ENCODE results near the gene ARSJ.

ARSJ gene

GRCh38 chr4:113982181-113982580, 2.7 kb upstream of the ARSJ start:
- no peak for DNase-seq

- DNase-seq: no peak
Observed at GRCh38 chr4:113981591-113981990, 2.1 kb upstream of the ARSJ start.

- no peak for DNase-seq
Observed at GRCh38 chr4:113979905-113980615, 613 bp upstream of the ARSJ start.

DNA sequence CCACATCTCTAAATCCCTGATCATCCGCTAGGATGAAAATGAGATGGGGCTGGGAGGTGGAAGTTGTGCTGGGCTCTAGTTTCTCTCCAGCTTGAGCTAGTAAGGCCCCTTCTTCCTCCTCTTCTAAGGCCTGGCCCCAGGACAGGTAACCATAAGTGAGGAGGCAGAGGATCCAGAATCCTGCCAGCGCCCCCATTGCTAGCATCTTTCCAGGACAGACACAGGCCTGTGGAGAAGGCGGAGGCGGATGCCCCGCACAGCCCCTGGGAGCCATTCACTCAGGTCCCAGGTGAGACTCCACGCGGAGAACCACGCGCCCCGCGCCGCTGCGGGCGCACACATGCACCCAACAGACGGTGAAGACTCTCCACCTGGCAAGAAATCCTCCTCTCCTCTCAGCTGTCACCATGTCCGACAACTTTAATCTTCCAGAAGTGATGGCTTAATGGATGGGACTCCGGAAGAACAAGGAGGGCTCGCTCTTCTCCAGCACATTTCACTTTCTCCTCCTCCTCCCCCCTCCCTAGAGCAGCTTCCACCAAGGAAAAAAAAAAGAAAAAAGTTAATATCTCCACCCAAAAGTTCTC, 793 bp downstream of the ARSJ start:
- no peak for DNase-seq

DNA sequence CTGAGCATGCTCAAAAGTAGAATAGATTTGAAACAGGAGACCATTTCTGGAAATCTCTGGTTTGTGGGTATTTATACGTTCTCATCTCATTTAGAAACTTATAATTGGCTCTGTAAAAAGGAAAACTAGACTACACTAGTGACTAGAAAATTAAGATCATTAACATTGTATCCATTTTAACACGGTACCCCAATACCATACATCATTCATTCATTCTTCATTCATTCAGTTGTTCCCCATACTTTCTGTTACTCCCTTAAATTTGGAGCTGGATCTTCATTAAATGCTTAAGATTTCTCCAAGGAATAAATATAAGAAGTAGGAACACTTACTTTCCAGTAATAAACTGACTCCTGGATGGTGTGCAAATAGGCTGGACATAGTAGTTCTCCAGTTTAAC, 1.3 kb downstream of the ARSJ start:
- DNase-seq: no peak

GRCh38 chr4:113977526-113977855, 2.0 kb downstream of the ARSJ start:
- DNase-seq: no peak

DNA sequence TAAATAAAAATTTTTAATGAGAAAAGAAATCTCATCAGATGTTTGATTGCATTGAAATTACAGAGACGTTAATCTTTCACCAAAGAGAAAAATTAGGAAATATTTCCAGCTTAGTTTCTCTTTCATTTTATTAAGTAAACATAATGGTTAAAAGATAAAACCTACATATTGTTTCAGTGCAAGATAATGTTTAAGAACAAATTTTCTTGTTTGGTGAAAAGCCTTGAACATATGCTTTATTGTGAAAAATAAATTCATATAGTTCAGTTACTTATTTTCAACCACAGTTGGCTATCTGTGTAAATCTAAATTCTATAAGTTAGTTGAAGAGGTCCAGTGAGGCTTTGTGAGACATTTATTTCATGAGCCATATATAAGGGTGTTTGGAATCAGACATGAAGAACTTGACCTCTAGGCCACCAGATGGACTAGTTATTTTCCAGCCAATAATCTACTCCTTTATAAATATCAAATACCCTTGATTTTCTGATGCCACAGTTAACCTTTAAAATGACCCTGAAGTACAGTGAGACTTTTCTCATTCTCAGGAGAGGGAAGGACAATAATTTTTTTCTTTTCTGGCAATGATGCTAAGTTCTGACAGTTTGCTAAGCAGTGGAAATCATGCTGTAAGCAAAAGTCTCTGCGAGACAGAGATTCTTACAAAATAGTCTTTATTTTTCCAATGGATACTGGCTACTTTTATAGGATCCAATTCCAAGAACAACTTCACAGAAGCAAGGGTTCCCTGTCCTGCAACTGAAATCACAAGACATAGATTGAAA, 2.5 kb downstream of the ARSJ start:
- no peak for DNase-seq

GRCh38 chr4:113975578-113975977, 3.9 kb downstream of the ARSJ start:
- no peak for DNase-seq

- no peak for DNase-seq
Observed at GRCh38 chr4:113974467-113974866, 5.0 kb downstream of the ARSJ start.

- DNase-seq: no peak
Observed at GRCh38 chr4:113973345-113973744, 6.1 kb downstream of the ARSJ start.

GRCh38 chr4:113972781-113973180, 6.7 kb downstream of the ARSJ start:
- no peak for DNase-seq

DNA sequence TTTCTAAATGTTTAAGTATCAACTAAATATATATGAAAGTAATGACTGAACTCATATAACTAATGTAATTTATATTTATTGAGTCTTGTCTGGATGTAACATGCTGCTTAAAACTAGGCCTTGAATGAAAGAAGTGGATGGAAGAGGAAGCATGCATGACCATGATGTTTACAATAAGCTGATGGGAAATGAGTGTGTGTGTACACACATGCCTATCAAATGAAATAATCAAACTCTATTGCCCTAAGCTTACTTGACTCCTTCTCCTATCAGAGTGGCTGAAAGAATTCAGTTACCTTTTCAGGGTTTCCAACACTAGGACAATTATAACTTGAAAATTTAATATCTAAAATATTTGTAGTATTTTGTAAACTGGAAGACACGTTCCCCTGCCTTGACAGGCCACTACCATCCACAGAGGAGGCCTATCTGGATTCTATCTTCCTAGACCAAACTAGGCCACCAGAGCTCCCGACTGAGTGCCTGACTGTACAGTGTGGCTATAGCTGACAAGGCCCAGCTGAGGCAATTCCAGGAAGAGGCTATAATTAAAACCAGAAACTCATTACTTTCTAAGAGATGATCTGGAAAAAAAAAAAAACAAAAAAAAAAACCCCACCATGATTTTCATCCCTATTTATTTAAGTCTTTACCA, 7.6 kb downstream of the ARSJ start:
- DNase-seq: no peak

DNA sequence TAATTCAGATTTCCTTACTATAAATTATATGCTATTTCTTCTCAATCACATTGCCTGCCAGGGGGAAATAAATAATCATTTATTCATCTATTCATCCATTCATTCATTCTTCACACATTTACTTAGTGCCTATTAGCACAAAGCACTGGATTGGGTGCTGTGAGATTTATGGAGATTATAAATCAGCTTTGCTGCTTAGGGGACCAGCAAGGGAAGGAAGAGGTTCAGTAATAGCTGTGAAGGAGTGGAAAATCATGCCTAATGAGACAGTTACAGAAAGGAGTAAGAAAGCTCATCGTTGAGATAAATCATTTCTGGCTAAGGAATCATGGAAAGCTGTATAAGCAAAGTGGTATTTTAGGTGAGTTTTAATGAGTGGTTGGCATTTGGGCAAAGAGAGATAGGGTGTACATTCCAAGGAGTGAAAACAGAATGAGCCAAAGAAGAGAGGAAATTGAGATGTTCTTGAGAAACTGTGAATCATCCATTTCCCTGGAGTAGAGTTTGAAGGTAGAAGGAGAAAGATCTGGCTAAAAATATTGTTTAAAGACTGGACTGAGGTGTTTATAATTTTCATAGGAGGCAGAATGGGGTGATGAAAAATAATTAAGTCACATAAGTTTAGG, 9.6 kb downstream of the ARSJ start:
- no peak for DNase-seq

GRCh38 chr4:113968473-113968872, 11.0 kb downstream of the ARSJ start:
- DNase-seq: no peak

- DNase-seq: no peak
Observed at GRCh38 chr4:113967687-113968086, 11.8 kb downstream of the ARSJ start.

DNA sequence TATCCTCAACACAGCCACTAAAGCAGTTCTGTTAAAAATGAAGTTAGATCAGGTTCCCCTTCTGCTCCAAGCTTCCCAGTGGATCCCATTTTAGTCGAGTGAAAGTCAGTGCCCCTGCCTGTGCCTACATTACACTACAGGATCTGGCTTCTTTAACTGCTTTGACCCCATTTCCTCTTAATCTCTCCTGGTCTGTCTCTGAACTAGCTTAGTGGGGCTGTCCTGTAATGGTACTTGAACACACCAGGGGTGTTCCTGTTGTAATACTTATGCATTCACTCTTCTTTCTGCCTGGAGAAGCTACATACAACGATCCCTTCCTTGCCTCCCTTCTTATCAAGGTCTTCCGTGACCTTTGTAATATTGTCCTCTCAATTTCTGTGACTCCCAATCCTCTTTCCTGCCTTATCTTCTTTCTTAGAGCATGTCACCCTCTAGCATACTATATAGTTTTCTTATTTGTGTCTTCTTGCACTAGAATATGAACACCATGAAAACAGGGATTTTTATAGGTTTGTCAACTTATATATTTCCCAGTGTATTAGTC, 16.7 kb downstream of the ARSJ start:
- DNase-seq: no peak

DNA sequence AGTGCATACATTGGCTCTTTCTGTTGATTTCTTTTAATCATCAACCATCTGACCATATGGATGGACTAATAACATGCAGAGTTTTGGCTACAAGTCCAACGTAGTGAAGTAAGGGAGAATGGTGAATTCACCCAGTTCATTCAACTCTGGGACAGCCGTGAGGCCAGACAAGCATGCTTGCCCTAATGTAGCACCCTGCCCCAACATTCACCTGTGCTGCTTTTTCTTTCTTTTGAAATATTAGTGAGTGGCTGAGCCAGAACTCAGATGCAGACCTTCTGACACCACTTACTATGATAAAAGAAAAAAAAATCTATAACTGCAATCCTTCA, 17.5 kb downstream of the ARSJ start:
- no peak for DNase-seq

- DNase-seq: no peak
Observed at GRCh38 chr4:113960684-113961321, 18.6 kb downstream of the ARSJ start.

GRCh38 chr4:113959539-113959937, 19.9 kb downstream of the ARSJ start:
- DNase-seq: no peak

DNA sequence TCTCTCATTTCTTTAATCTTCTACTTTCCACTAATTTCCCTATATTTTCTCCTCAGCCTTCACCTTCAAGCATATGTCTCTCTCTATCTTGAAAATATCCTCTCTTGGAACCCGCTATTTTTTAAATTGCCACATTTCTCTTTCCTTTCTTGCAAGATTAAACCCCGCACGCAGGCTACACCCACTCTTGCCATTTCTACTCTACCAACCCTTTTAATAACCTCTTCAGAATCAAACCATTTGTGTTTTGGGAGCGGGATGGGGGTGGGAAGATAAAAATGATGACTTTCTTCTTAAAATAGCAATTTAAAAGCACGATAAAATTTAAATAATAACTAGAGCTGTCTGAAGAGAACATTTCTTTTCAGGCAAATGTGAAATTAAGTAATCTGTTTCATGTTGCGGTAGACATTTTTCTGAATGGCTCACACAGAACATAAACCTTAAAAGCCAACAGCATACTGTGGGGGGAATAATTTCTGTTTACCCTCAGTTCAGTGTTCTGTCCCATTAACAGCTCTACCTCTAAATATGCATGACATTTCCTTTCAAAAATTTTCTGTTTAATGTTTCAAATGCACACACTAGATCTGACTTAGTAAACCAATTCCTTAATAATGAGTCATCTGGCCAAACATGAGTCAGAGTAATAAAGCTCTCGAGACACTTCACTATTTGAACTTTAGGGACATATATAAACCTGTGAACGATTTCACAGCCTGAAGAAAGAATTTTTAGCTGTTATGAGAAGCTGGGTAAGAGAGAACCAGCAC, 20.5 kb downstream of the ARSJ start:
- DNase-seq: no peak

DNA sequence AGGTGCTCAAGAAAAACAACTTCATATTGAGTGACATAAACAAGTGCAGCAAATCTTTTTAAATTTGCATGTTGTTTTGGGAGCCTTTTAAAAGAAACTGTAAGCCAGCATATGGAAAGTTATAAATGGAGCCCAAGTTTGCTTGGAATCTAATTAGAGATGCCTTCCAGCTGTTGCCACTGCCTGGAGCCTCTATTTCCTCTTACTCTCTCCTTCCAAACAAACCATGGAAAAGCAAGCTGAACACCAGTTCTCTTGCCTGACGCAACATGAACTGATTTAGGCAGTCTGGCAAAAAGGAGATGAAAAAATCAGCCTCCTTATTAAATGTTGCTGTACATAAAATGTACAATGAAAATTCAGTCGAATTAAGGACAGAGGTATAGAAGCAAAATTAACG, 21.5 kb downstream of the ARSJ start:
- no peak for DNase-seq

- no peak for DNase-seq
Observed at GRCh38 chr4:113955948-113956347, 23.5 kb downstream of the ARSJ start.

All from stimulated activated CD8-positive, alpha-beta memory T cell treated with anti-CD3 and anti-CD28 coated beads, Interleukin-4, amount 100 ng/mL, for 48 hours (primary cell).